Suppressor macrophage treated with lipopolysaccharide for 4 hours (primary cell): ENCODE measurements around the gene TPRG1L.

Experiments
- DNase-seq: peaks from one replicate; pipeline ENCODE4 v3.0.0-alpha.2; 2020

Gene TPRG1L

DNA sequence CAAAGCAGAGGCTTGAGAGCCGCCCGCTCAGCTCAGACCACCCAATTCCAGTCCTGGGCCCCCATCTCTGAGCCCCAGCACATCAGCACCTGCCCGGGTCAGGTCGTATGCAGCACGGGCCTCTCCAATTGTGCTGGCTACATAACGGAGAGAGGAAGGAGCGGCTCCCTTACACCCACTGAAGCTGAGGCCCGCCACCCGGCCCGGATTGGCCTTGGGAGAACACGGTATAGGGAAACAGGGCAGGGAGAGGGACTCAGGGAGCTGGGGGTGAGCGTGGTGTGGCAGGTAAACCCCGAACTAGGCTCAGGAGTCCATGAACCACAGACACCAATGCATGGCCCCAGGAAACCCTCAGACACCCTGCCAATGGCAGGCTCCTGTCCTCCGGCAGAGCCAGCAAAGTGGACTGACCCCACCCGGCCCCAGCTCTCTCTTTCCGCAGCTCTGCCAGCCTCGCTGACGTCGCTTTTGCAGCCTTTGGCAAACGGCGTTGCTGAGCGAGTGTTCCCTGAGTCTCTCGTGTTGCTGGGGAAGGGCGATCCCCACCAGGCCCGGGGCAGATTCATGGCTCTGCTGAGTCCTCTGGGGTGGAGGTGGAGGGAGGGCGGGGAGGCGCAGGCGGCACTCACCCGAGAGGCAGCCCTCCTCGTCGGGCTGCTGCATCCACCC is 30.0 kb upstream of the TPRG1L start:
- DNase-seq, result no peak

DNA sequence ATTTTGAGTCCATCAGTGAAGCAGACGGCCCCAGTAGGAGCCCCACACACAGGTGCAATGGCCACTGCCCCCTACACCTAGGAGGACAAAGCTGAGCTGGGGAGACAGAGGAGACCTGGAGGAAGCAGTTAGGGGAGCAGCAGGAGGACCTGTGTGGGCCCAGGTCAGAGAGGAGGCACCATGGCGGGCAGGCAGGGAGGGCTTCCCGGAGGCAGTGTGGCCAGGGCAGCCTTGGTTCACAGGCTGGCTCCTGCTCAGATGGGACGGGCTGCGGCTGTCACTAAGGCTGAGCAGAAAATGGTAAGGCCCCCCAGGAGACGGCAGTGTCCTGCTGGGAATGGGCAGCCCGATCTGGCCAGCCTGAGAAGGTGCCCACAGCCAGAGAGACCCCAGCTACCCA is 28.9 kb upstream of the TPRG1L start:
- DNase-seq, result no peak

DNA sequence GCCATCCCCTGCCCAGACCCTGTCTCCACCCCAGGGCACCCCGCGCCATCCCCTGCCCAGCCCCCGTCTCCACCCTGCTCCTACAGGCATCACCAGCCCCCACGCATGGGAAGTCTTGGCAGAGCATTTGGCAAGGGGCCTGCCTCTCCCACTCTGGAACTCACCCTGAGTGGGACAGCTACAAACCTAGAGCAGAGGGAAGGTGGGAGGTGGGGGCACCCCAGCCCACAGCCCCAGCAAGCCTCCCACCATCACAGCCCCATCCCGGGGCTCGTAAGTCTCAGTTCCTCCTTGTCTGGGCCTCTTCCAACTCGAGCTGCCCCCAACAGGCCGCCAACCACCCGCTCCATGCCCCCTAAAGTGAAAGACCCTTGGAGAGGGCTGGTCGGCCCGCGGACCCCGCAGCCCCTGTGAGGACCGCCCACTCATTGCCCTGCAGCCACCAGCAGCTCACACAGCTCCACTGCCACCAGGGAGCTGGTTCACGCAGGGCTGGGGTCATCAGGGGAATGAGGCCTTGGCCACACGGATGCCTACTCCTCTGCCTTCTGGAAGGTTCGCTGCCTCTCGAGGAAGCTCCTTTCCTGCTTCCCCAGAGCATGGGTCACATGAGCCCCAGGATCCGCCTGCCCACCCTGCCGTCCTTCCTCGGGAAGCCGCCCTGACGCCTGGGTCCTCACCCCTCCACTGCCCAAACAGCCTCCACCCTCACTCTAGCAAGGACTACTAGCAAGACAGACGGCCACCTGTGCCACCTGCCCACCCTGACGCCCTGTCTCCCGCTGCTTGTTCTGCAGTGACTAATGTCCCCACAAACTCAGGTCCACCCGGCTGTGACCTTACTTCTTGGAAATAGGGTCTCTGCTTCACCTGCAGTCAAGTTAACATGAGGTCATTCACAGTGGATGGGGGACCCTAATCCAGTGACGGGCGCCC is 27.9 kb upstream of the TPRG1L start:
- DNase-seq, result no peak

DNA sequence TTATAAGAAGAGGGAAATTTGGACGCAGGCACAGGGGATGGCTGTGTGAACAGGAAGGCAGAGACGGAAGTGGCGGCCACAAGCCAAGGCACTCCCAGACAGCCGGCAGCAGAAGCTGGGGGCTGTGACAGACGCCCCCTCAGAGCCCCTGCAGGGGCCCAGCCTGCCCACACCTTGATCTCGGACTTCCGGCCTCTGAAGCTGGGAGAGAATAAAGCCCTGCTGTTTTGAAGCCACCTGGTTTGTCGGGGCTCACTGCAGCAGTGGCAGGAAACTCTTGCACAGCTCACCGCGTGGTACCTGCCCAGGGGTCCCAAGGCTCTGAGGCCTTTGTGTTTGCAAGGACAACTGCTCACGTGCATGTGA is 27.2 kb upstream of the TPRG1L start:
- peak; percentile 6 for DNase-seq

DNA sequence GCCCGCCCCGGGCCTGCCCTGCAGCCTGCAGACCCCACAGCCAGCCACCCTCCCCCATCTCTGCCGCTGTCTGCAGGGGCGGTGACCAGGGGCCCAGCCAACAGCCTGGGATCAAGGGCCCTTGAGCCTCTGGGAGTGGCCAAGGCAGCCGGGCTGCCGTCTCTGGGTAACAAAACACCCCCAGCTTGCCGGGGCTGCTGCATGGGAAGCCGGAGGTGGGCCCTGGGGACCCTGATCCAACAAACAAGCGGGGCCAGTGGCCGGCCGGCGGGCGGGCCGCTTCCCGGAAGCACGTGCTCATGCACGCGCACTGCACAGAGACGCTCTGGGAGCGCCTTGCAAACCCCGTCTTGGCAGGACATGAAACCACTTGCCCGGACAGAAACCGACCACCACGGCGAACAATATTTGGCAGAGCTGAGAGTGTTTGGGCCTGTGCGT is 26.7 kb upstream of the TPRG1L start:
- DNase-seq, result no peak

DNA sequence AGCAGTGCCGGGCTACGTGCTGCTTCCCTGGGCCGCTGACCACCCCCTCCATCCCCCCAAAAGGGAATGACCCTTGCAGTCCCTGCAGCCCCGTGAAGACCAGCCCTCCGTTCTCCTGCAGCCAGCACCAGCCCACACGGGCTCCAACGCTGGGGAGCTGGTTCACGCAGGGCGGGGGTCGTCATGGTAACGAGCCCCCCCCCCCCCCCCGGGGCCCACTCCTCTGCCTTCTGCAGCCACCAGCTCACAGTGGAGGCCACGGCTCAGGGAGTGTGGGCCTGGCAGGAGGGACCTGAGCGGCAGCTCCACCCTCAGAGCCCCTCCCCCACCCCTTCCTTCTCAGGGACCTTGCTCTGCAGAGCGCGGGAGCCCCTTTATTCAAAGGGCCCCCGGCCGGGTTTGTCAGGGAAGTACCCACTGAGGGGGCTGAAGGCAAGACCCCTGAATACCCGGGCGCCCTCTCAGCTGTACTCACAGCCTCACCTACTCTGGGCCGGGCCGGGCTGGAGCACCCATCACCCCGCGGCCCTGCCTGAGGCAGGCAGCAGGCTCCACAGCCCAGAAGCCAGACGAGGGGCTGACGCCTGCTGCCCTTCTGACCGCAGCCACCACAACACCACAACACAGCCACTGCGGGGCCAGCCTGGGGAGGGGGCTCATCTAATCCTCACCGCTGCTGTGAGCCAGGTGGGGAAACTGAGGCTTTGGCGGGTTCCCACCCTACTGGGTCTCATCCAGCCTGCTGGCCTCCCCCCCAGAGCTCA is 26.1 kb upstream of the TPRG1L start:
- DNase-seq, result no peak

DNA sequence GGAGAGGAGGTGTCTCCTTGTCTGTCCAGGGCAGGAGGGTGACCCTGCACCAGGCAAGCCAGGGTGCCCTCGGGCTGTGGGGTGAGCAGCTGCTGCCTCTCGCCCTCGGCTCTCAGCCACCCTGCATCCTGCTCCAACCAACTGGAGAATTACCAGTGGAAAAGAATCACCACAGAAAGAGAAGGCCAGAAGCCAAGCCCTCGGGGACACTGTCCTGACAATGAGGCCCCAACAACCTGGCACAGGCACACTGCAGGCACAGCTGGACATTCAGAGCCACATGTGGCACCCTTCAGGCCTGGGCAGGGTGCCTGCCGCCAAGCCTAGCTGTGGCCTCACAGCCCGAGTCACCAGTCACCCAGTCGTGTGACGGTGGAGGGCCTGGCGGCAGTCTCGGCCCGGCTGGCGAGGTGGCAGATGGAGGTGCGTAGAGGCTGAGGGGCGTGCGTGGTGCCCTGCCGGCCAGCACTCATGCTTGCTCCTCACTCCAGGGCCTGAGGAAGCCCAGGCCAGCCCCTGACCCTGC is 25.5 kb upstream of the TPRG1L start:
- DNase-seq, result no peak

DNA sequence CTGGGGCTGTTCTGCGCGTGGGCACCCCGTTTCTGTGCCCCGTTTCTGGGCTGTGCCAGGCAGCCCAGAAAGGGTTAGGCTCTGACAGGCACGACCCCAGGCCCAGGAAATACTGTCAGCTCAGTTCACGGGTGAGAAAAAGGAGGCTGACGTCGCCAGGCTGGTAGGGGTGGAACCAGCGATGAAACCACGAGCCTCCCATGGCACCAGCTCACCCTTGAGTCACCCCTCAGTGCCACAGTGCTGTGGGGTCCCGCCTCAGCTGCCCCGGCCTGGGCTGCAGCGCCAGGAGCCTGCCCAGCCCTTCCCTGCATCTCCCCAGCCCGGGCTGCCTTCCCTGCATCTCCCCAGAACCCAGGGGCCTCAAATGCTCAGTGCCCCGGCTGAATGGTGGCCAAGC is 25.0 kb upstream of the TPRG1L start:
- no peak for DNase-seq

DNA sequence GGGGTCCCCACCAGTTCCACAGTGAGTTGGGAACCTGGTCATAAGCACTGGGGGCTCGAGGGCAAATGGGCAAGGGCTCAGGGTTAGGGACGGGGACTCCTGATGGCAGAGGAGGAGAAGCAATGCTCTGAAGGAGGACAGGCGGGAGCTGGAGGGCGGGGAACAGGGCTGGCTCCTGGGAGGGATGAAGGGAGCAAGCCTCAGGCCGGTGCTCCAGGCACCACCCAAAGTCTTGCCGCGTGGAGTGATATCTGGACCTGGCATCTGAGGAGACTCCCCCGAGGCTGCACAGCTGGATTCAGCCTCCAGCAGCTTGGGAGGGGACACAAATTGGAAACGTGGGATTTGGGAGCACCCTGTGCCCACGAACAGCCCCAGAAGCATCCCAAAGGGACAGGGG is 24.5 kb upstream of the TPRG1L start:
- DNase-seq, result no peak

DNA sequence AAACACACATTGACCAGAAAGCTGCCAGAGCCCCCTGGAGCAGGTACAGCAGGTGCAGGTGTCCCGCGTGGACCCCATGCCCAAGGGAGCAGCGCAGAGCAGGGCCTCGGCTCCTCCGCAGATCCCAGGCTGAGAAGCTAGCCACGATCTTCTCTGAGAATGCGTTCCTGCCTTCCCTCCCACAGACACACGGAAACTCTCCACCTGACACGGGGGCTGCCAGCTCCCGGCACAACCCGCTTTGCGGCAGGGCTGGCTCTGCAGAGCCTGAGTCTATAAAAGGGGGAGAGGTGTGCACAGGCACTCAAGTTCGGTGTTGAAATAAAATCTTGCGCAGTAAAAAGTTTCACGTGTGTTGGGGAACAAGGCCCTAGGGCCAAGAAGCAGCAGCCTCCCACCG is 23.1 kb upstream of the TPRG1L start:
- DNase-seq, result no peak

DNA sequence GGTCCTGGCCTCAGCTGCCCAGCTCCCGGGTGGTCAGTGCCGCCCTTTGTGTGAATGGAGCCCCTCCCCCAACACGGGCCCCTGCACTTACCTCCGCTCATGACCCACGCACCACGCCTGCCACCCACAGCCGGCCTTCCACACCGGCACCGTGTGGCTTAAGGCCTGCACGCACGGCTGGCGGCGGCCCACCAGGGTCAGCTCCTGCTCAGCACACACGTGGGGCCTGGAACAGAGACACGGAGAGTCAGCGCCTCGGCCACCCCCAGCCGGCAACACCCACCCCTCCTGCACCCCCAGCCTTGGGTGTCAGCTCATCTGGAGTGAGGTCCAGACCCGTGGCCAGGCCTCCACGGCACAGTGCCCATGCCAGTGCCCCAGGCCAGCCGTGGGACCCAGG is 22.4 kb upstream of the TPRG1L start:
- no peak for DNase-seq

DNA sequence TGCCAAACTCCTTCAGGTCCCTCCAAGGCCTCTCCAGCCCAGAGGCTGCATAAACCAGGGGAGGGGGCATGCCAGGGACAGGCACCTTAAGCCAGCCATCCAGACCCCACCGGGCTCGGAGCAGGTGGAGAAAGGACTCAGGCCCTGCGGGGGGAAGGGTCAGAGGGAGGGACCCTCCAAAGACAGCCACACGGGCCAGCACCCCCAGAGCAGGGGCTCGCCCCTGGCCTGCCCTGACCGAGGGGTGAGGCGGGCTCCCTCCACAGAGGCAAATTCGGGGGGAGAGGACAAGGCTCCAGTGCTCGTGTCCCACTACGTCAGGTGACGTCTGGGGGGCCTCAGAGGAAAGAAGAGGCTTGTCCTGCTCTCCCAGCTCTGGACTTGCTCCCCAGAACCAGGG is 21.7 kb upstream of the TPRG1L start:
- no peak for DNase-seq

DNA sequence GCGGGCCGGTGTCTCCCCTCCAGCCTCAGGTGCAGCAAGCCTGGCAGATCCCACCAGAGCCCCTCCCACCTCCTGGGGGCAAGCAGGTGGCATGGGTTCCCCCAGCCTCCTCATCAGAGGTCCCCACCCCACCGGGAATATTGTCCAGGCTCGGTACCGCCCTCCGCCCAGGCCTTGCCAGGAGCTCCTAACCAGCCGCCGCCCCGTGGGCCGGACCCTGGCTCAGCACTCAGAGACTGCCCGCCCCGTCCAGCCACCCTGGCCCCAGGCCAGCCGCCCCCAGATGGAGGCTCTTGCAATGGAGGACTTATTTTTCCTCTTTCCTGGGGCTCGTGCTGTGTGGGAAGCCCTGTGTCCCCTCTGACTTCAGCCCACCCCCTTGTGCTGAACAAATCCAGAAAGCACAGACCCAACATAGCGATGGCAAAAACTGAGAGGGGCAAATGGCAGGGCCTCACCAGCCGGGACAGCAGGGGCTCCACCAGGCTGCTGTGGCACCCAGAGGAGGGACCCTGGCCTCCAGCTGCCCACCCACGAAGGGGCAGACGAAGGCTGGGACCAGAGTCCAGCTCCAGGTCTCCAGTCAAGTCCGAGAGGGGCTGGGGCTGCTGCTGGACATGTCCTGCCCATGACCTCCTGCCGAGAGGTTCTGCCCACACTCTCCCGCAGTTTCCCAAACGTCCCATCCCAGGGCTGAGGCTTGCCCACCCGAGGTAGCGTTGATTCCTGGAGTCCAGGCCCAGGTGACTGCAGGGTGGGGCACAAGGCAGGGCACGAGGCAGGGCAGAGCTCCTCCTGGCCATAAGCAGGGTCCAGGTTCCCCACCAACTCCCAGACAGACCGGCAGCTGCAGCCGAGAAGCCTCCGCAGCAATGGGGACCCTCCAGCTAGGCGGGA is 21.0 kb upstream of the TPRG1L start:
- no peak for DNase-seq

DNA sequence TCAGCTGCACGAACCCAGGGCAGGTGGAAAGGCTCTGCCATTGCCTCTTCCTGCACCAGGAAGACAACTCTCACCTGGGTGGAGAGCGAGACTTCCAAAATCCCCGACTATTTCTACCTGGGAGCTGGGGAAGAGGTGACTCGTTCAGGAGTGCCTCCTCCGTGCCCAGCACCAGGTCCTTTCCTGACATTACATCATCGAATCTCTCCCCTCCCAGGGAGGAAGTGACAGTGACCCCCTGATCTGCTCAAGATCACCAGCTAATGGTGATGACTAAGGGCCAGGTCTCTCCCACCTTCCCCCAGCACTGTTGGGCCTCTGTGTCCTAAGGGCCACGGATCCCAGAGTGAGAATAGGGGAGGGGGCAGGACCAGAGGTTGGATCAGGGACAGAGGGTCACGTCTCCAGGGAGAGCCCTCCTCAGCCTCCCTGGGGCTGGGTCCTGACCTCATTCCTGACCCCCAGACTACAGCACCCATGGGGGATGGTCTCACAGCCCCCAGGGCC is 20.3 kb upstream of the TPRG1L start:
- DNase-seq, result no peak

DNA sequence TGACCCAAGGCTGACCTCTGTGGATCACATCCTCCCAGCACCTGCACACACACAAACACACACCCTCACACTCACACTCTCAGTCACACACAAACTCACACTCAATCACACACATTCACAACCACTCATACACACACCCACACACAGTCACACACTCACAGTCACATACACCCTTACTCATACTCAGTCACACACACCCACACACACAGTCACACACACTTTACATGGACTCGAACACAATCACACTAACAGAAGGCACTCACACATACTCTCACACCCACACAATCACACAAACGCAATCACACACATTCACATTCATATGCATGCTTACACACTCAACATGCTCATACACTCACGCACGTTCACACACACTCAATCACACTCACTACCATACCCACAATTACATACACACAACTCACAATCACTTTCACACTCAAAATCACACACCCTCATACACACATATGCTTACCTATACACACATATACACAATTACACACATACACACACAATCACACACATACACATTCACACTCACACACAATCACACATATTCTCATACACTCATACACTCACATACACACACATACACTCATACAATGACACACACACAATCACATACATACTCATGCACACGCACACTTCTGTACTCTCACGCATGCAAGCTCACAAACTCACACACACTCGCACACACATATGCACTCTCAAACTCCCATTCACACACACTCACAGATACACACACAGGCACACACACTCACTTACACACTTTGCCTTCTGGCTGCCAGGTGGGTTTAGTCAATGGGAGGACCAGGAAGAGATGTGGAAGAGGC is 19.6 kb upstream of the TPRG1L start:
- no peak for DNase-seq

DNA sequence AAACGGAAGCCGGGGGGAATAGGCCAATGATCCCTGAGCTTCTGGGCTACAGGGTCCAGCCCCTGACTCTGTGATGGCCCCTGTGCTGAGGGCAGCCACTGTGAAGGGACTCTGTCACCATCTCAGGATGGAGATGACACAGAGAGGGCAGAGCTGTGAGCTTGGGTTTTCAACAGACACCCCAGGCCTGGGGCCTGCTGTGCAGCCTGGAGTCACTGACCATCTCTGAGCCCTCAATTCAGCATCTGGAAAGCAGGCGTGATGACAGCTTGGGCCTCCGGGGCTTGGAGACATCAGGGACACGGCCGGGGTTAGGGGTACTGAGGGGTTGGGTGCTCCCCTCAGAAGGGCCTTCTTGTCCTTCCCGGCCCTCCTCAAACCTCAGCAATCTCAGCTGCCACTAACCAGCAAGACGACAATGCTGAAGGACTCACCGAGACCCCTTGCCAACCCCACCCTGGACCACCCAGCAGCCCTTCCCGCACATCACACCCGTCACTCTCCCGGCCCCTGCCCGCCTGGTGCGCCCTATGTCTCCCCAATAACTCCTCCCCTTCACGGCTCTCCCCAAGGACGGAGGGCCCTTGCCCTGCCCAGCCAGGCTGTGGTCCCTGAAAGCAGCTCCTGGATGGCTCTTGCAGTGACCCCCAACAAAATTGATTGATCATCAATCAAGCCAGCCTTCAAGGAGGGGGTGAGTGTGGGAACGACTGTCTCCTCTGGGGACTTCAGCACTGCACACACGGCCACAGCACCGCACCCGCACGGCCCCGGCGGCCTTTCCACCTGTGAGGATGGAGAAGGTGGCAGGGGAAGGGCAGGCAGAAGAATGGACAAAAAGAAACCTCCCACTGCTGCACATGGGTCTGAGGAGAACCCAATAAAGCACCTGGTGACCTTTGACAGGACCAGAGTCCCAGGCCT is 17.8 kb upstream of the TPRG1L start:
- no peak for DNase-seq

DNA sequence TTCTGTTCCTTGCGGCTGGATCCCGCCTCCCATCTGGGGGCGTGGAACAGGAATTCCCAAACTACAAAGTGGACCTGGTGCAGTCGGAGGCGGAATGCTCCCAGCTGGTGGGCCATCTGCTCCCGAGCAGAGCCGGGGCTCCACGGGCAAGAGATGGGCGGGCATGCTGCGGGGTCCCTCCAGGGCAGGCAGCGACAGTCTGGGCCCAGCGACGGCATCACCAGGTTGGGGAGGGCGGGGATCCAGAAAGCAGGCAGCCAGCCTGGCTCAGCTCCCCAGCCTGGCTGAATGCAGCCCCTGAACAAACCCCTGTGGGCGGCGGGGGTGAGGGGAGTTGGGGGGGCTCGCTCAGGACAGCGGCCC is 17.1 kb upstream of the TPRG1L start:
- no peak for DNase-seq

DNA sequence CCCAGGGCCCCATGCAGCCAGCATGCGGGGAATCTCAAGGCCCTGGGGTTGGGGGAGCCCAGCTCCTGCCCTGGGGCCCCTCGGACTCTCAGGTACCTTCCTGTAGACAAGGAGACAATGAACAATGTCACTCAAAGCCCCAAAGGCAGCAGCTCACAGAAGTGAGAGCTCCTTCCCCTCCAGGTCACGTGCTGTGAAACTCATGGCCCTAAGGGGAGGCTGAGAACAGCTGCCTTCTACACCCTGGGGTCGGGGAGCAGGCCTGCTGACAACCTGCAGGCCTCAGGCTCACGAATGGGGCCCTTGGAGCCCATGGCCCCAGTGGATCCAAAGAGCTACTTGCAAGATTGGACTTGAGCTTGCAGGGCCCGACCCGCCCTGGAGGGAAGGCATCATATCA is 16.7 kb upstream of the TPRG1L start:
- no peak for DNase-seq

DNA sequence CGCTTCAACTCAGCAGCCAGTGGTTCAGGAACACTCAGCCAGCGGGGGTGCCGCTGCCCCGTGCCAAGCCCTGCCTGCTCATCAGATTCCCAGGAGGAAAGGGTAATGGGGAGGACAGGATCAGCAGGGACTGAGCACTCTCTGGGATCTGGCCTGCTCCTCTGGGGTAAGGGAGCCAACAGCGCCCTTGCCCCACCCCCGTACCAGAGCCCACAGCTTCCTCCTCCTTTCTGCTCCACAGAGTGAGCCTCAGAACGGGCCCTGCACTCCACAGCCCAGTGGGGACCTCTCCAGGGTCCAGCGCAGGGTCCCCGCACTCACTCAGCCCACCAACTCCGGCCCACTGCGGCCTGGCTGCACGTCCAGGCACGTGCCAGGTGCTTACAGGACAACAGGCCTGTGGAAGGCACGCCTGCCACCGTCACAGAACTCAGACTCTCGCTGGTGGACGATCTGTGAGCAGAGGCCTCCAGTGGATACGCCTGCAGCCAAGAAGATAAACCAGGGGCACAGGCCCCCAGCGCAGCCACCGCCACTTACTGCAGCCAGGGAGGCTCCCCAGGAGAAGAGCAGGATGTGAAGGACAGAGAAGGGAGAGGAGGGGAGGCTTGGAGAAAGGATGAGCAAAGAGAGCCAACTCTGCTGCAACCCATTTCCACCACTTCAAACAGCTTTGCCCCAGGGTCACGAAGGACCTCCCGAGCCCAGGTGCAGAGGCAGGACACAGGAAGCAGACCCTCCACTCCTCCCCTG is 15.6 kb upstream of the TPRG1L start:
- DNase-seq, result no peak
